GM23338 (cell line): ENCODE results near the gene PRDM11. TPM values are rescaled to one million over a fixed set of nuclear protein-coding genes. Genes with fewer than 3 reads are reported as not detected.

Experiments
- ATAC-seq: fragments of 200-7000 bp; cut with Tn5 transposase; 3 replicates; pipeline ENCODE4 v1.9.1; 2020
- DNase-seq: peaks from one replicate; pipeline ENCODE4 v3.0.0-alpha.2; 2015; ENCODE audit warnings: low spot score
- H2AFZ ChIP-seq: fragments of 200-600 bp; sonication (generic); 2 replicates; pipeline ENCODE4 v1.8.0; 2016; ENCODE audit warnings: antibody characterized with exemption, mild to moderate bottlenecking, moderate library complexity
- H3F3A ChIP-seq: fragments of 200-600 bp; sonication (generic); replicated peaks from 2 replicates; pipeline ENCODE4 v1.8.0; 2017; ENCODE audit warnings: antibody characterized with exemption, mixed run types, low read depth
- H3K27ac ChIP-seq: fragments of 200-600 bp; sonication (generic); 2 replicates; pipeline ENCODE4 v1.6.1; 2016; ENCODE audit warnings: low read depth
- H3K27me3 ChIP-seq: fragments of 200-600 bp; sonication (generic); 2 replicates; pipeline ENCODE4 v1.8.0; 2016; ENCODE audit warnings: mild to moderate bottlenecking, mixed run types, moderate library complexity; ENCODE audit not compliant: insufficient read depth
- H3K36me3 ChIP-seq: fragments of 200-600 bp; sonication (generic); 2 replicates; pipeline ENCODE4 v1.8.0; 2016; ENCODE audit warnings: mild to moderate bottlenecking; ENCODE audit not compliant: insufficient read depth
- H3K4me1 ChIP-seq: fragments of 200-600 bp; sonication (generic); 2 replicates; pipeline ENCODE4 v1.8.0; 2016; ENCODE audit warnings: mild to moderate bottlenecking, moderate library complexity; ENCODE audit not compliant: insufficient read depth
- H3K4me2 ChIP-seq: fragments of 200-600 bp; sonication (generic); 2 replicates; pipeline ENCODE4 v1.7.1; 2017; ENCODE audit warnings: mixed run types
- H3K4me3 ChIP-seq: fragments of 200-600 bp; sonication (generic); 2 replicates; pipeline ENCODE4 v1.6.1; 2016; ENCODE audit warnings: mixed run types
- H3K79me2 ChIP-seq: fragments of 200-600 bp; sonication (generic); replicated peaks from 2 replicates; pipeline ENCODE4 v1.8.0; 2017; ENCODE audit warnings: mild to moderate bottlenecking; ENCODE audit not compliant: insufficient read depth
- H3K9me2 ChIP-seq: fragments of 200-600 bp; sonication (generic); 2 replicates; pipeline ENCODE4 v1.8.0; 2017; ENCODE audit not compliant: insufficient read depth
- H4K20me1 ChIP-seq: fragments of 200-600 bp; sonication (generic); replicated peaks from 2 replicates; pipeline ENCODE4 v1.8.0; 2017; ENCODE audit warnings: mild to moderate bottlenecking; ENCODE audit not compliant: insufficient read depth
- H3K27ac Mint-ChIP-seq: 2 replicates; pipeline ENCODE4 v1.8.0; 2020; ENCODE audit warnings: inconsistent platforms, mild to moderate bottlenecking, moderate library complexity, mixed read lengths
- H3K27me3 Mint-ChIP-seq: 3 replicates; pipeline ENCODE4 v1.8.0; 2022; ENCODE audit warnings: low read depth, mild to moderate bottlenecking, moderate library complexity, mixed read lengths, inconsistent platforms; ENCODE audit not compliant: insufficient read depth, poor library complexity
- H3K36me3 Mint-ChIP-seq: 3 replicates; pipeline ENCODE4 v1.8.0; 2021; ENCODE audit warnings: low read depth, mild to moderate bottlenecking, inconsistent platforms, moderate library complexity, mixed read lengths
- H3K4me1 Mint-ChIP-seq: 3 replicates; pipeline ENCODE4 v1.8.0; 2020; ENCODE audit warnings: mild to moderate bottlenecking, inconsistent platforms, mixed read lengths
- H3K4me3 Mint-ChIP-seq: 3 replicates; pipeline ENCODE4 v1.8.0; 2021; ENCODE audit warnings: moderate library complexity, mild to moderate bottlenecking, inconsistent platforms, mixed read lengths
- H3K9me3 Mint-ChIP-seq: 3 replicates; pipeline ENCODE4 v1.8.0; 2020; ENCODE audit warnings: moderate library complexity, mild to moderate bottlenecking, inconsistent platforms, mixed read lengths
- CREB1 ChIP-seq: fragments of 250-450 bp; sonication (Bioruptor Pico); IDR thresholded peaks from 2 replicates; pipeline ENCODE4 v1.5.0; 2020; ENCODE audit warnings: low read depth, mild to moderate bottlenecking, moderate library complexity
- CTCF ChIP-seq, 2 experiments: fragments of 200-600 bp in 1 of 2; sonication (generic) in 1 of 2; conservative IDR thresholded peaks; 2 replicates each; pipeline versions ENCODE4 v1.5.1 to v1.6.1; 2016 to 2017; ENCODE audit warnings: antibody characterized with exemption in 2 of 2, low read depth in 2 of 2, mild to moderate bottlenecking in 2 of 2, moderate library complexity in 1 of 2
- EZH2 ChIP-seq: fragments of 200-600 bp; sonication (generic); IDR thresholded peaks from one replicate; pipeline ENCODE4 v1.8.0; 2017; ENCODE audit warnings: antibody characterized with exemption, mild to moderate bottlenecking, low read depth; ENCODE audit not compliant: unreplicated experiment
- EZH2phosphoT487 ChIP-seq: fragments of 200-600 bp; sonication (generic); IDR thresholded peaks from one replicate; pipeline ENCODE4 v1.8.1; 2018; ENCODE audit warnings: antibody characterized with exemption; ENCODE audit not compliant: unreplicated experiment
- JUNB ChIP-seq: IDR thresholded peaks from one replicate; pipeline ENCODE4 v1.6.1; 2016; ENCODE audit warnings: antibody characterized with exemption; ENCODE audit not compliant: unreplicated experiment
- NANOG ChIP-seq: IDR thresholded peaks from 2 replicates; pipeline ENCODE4 v1.6.1; 2016; ENCODE audit warnings: antibody characterized with exemption, borderline replicate concordance
- POLR2AphosphoS5 ChIP-seq: IDR thresholded peaks from 2 replicates; pipeline ENCODE4 v1.6.1; 2016; ENCODE audit warnings: antibody characterized with exemption, low read depth
- REST ChIP-seq: IDR thresholded peaks from one replicate; pipeline ENCODE4 v1.6.1; 2018; ENCODE audit warnings: antibody characterized with exemption; ENCODE audit not compliant: unreplicated experiment
- STAT1 ChIP-seq: IDR thresholded peaks from one replicate; pipeline ENCODE4 v1.6.1; 2016; ENCODE audit warnings: antibody characterized with exemption; ENCODE audit not compliant: unreplicated experiment
- ZNF114 ChIP-seq: fragments of 250-450 bp; sonication (Bioruptor Pico); IDR thresholded peaks from 2 replicates; pipeline ENCODE4 v1.5.0; 2020; ENCODE audit warnings: mild to moderate bottlenecking, moderate library complexity
- ZNF331 ChIP-seq: fragments of 250-450 bp; sonication (Bioruptor Pico); IDR thresholded peaks from 2 replicates; pipeline ENCODE4 v1.5.0; 2020; ENCODE audit warnings: low read depth, mild to moderate bottlenecking, moderate library complexity
- polyA plus RNA-seq: library from polyadenylated mRNA; unstranded; fragments of >200 nt; fragmentation: Nextera tagmentation; extraction: Ambion mirVana; gene quantifications from 2 replicates; pipeline ENCODE4 v1.2.1, GENCODE V29; 2016
- total RNA-seq: library from RNA; depleted of rRNA; stranded (reverse); fragments of >200 nt; shearing (Covaris generic); gene quantifications from 2 replicates; pipeline ENCODE4 v1.2.3, GENCODE V29; 2014
- TF ChIP-seq, protein P1 (sequence below): IDR thresholded peaks from 2 replicates; pipeline ENCODE4 v1.6.1; 2016; ENCODE audit warnings: antibody characterized with exemption
- TF ChIP-seq, protein P2 (sequence below): fragments of 250-450 bp; sonication (Bioruptor Pico); IDR thresholded peaks from 2 replicates; pipeline ENCODE4 v1.5.0; 2020; ENCODE audit warnings: mild to moderate bottlenecking, moderate library complexity

Gene PRDM11
- total and polyA plus RNA-seq, 2 experiments from 2014 or later, result 0.97 to 10.4 TPM

DNA sequence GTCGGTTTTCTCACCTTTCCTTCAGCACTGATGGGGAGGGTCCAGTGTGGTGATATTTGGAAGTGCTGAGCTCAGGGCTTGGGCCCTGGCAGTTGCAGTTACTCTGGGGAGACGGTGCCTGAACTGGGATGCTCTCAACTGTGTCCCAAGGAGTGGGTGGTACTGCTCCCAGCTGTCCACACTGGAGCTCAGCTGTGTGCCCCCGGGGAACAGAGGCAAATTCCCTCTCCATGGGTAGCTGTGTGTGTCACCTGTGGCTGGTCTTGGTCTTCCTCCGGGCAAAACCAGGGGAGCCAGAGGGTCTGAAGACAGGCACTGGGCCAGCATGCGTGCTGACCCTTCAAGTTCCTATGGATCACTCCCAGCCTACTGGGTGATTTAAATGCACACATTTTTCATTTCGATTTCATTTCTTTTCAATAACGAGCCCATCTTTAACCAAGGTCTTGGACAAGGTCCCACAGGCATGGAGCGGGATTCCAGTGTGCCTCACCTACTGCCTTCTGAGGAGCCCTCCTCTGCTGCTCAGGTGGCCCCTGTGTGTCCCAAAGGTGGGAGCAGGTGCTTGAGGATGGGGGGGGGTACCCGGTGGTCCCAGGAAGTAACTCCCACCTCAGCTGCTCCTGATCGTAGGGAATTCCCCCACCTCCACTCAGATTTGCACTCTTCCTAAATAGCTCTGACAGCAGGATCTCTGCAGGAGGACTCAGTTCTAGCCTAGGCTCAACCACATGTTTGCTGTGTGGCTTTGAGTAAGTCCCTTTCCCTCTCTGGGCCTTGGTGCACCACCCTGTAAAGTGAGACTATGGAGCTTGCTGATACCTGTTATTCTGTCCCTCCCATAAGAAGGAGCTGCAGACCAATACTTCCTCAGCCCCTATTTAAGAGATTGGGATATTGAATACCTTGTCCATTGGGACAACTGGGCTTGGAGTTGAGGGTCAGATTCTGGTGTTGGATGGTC is 16.8 kb downstream of the PRDM11 start:
- no peaks in the 10 kb centered on the region for H3F3A ChIP-seq
- H3K9me2 ChIP-seq, result no peaks in the 10 kb centered on the region
- no peaks in the 10 kb centered on the region for H3K36me3 Mint-ChIP-seq
- no peak overlapping the region for H2AFZ ChIP-seq
- no peak overlapping the region for H3K4me3 ChIP-seq
- no peaks in the 10 kb centered on the region; the same call in none of the 2 replicates for H4K20me1 ChIP-seq
- H3K4me2 ChIP-seq, result no peak overlapping the region
- no peak overlapping the region for H3K27ac ChIP-seq
- no peaks in the 10 kb centered on the region for H3K4me1 ChIP-seq
- peaks cover 10% of the 10 kb centered on the region for H3K27me3 Mint-ChIP-seq
- no peaks in the 10 kb centered on the region for H3K9me3 Mint-ChIP-seq
- H3K36me3 ChIP-seq, result no peaks in the 10 kb centered on the region
- no peaks in the 10 kb centered on the region for H3K27me3 ChIP-seq
- ATAC-seq, result no peak
- H3K27ac Mint-ChIP-seq, result no peak overlapping the region
- peaks cover 4% of the 10 kb centered on the region; the same call in 1 of the 3 replicates for H3K4me1 Mint-ChIP-seq
- no peak for DNase-seq
- H3K79me2 ChIP-seq, result peaks cover 10% of the 10 kb centered on the region; the same call in 1 of the 2 replicates
- no peak overlapping the region for H3K4me3 Mint-ChIP-seq
- TF ChIP-seq JUNB (no peak), STAT1 (no peak), EZH2 (no peak), POLR2AphosphoS5 (no peak), ZNF331 (CRISPR knock-in tag) (no peak), NANOG (no peak), EZH2phosphoT487 (no peak), REST (no peak), ZNF114 (no peak), CREB1 (CRISPR knock-in tag) (no peak), CTCF (conservative IDR thresholded peaks at IDR 0.05; ENCODE audit: low read depth in 2 of 2) (no peak)
- TF ChIP-seq, protein P1, sequence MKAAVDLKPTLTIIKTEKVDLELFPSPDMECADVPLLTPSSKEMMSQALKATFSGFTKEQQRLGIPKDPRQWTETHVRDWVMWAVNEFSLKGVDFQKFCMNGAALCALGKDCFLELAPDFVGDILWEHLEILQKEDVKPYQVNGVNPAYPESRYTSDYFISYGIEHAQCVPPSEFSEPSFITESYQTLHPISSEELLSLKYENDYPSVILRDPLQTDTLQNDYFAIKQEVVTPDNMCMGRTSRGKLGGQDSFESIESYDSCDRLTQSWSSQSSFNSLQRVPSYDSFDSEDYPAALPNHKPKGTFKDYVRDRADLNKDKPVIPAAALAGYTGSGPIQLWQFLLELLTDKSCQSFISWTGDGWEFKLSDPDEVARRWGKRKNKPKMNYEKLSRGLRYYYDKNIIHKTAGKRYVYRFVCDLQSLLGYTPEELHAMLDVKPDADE, result no peak
- TF ChIP-seq, protein P2, sequence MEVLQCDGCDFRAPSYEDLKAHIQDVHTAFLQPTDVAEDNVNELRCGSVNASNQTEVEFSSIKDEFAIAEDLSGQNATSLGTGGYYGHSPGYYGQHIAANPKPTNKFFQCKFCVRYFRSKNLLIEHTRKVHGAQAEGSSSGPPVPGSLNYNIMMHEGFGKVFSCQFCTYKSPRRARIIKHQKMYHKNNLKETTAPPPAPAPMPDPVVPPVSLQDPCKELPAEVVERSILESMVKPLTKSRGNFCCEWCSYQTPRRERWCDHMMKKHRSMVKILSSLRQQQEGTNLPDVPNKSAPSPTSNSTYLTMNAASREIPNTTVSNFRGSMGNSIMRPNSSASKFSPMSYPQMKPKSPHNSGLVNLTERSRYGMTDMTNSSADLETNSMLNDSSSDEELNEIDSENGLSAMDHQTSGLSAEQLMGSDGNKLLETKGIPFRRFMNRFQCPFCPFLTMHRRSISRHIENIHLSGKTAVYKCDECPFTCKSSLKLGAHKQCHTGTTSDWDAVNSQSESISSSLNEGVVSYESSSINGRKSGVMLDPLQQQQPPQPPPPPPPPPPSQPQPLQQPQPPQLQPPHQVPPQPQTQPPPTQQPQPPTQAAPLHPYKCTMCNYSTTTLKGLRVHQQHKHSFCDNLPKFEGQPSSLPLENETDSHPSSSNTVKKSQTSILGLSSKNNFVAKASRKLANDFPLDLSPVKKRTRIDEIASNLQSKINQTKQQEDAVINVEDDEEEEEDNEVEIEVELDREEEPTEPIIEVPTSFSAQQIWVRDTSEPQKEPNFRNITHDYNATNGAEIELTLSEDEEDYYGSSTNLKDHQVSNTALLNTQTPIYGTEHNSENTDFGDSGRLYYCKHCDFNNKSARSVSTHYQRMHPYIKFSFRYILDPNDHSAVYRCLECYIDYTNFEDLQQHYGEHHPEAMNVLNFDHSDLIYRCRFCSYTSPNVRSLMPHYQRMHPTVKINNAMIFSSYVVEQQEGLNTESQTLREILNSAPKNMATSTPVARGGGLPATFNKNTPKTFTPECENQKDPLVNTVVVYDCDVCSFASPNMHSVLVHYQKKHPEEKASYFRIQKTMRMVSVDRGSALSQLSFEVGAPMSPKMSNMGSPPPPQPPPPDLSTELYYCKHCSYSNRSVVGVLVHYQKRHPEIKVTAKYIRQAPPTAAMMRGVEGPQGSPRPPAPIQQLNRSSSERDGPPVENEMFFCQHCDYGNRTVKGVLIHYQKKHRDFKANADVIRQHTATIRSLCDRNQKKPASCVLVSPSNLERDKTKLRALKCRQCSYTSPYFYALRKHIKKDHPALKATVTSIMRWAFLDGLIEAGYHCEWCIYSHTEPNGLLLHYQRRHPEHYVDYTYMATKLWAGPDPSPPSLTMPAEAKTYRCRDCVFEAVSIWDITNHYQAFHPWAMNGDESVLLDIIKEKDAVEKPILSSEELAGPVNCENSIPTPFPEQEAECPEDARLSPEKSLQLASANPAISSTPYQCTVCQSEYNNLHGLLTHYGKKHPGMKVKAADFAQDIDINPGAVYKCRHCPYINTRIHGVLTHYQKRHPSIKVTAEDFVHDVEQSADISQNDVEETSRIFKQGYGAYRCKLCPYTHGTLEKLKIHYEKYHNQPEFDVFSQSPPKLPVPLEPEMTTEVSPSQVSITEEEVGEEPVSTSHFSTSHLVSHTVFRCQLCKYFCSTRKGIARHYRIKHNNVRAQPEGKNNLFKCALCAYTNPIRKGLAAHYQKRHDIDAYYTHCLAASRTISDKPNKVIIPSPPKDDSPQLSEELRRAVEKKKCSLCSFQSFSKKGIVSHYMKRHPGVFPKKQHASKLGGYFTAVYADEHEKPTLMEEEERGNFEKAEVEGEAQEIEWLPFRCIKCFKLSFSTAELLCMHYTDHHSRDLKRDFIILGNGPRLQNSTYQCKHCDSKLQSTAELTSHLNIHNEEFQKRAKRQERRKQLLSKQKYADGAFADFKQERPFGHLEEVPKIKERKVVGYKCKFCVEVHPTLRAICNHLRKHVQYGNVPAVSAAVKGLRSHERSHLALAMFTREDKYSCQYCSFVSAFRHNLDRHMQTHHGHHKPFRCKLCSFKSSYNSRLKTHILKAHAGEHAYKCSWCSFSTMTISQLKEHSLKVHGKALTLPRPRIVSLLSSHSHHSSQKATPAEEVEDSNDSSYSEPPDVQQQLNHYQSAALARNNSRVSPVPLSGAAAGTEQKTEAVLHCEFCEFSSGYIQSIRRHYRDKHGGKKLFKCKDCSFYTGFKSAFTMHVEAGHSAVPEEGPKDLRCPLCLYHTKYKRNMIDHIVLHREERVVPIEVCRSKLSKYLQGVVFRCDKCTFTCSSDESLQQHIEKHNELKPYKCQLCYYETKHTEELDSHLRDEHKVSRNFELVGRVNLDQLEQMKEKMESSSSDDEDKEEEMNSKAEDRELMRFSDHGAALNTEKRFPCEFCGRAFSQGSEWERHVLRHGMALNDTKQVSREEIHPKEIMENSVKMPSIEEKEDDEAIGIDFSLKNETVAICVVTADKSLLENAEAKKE, result no peak
